Measurements from ENCODE around the gene TBX21. TPM values are rescaled to one million over a fixed set of nuclear protein-coding genes. Genes with fewer than 3 reads are reported as not detected.

TBX21 gene
- total RNA-seq, 1 experiment from 2014 or later: not detected

GRCh38 chr17:47730681-47731080 is 2.4 kb upstream of the TBX21 start:
- intact Hi-C loops (cut with micrococcal nuclease; ENCODE audit: unreplicated experiment): no loop called here
- Mint-ChIP-seq H3K4me3 (ENCODE audit: low read depth, unreplicated experiment) (no peak overlapping the region), H3K27me3 (ENCODE audit: unreplicated experiment) (peaks cover 100% of the 10 kb centered on the region), H3K36me3 (ENCODE audit: insufficient read depth, unreplicated experiment) (no peaks in the 10 kb centered on the region), H3K27ac (ENCODE audit: unreplicated experiment) (no peak overlapping the region), H3K4me1 (ENCODE audit: low read depth, unreplicated experiment) (peaks cover 6% of the 10 kb centered on the region), H3K9me3 (ENCODE audit: low read depth, unreplicated experiment) (no peaks in the 10 kb centered on the region)
- TF ChIP-seq, protein P1, sequence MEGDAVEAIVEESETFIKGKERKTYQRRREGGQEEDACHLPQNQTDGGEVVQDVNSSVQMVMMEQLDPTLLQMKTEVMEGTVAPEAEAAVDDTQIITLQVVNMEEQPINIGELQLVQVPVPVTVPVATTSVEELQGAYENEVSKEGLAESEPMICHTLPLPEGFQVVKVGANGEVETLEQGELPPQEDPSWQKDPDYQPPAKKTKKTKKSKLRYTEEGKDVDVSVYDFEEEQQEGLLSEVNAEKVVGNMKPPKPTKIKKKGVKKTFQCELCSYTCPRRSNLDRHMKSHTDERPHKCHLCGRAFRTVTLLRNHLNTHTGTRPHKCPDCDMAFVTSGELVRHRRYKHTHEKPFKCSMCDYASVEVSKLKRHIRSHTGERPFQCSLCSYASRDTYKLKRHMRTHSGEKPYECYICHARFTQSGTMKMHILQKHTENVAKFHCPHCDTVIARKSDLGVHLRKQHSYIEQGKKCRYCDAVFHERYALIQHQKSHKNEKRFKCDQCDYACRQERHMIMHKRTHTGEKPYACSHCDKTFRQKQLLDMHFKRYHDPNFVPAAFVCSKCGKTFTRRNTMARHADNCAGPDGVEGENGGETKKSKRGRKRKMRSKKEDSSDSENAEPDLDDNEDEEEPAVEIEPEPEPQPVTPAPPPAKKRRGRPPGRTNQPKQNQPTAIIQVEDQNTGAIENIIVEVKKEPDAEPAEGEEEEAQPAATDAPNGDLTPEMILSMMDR (IDR thresholded peaks at IDR 0.05; ENCODE audit: unreplicated experiment): no peak
- no peak for DNase-seq
- CTCF ChIA-PET: no interaction called here
- BruUV-seq (replicated peaks): no TSS peak

GRCh38 chr17:47731396-47731795 is 1.6 kb upstream of the TBX21 start:
- CTCF ChIA-PET: no interaction called here
- no TSS peak for BruUV-seq (replicated peaks)
- no peak overlapping the region for H3K27ac Mint-ChIP-seq (ENCODE audit: unreplicated experiment)
- no peak for DNase-seq
- no peak overlapping the region for H3K4me3 Mint-ChIP-seq (ENCODE audit: low read depth, unreplicated experiment)
- TF ChIP-seq, protein P1 (IDR thresholded peaks at IDR 0.05; ENCODE audit: unreplicated experiment): no peak
- no peaks in the 10 kb centered on the region for H3K36me3 Mint-ChIP-seq (ENCODE audit: insufficient read depth, unreplicated experiment)
- peaks cover 100% of the 10 kb centered on the region for H3K27me3 Mint-ChIP-seq (ENCODE audit: unreplicated experiment)
- no peaks in the 10 kb centered on the region for H3K9me3 Mint-ChIP-seq (ENCODE audit: low read depth, unreplicated experiment)
- intact Hi-C loops (cut with micrococcal nuclease; ENCODE audit: unreplicated experiment): no loop called here
- H3K4me1 Mint-ChIP-seq (ENCODE audit: low read depth, unreplicated experiment): peaks cover 6% of the 10 kb centered on the region

DNA sequence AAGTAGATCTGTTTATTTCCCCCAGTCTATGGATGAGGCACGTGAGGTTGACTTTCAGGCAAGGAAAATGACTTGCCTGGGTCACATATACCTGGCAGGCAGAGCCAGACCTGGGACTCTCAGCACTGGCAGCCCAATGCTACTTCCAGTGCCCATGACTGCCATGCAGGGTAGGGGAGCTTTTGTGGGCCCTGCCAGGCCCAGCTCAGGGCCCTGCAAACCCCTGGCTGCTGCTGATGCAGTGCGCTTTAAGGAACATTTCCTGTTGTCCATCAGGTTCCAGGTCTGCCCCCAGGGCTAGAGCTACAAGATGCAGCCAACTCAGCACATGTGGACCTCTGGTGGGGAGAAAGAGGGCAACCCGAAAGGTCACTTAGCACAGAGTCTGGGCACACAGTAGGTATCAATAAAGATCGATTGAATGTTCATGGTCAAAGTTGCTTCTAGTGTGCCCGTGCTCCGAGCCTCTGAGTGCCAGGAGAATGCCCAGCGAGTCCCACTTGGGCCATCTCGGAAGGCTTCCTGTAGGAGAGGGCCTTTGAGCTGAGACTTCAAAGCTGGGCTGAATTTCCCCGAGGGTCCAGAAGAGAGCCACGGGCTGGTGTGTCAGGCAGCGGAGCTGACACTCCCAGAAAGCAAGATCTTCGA is 513 bp upstream of the TBX21 start:
- Mint-ChIP-seq H3K27ac (ENCODE audit: unreplicated experiment) (no peak overlapping the region), H3K27me3 (ENCODE audit: unreplicated experiment) (peaks cover 100% of the 10 kb centered on the region), H3K36me3 (ENCODE audit: insufficient read depth, unreplicated experiment) (no peaks in the 10 kb centered on the region), H3K4me3 (ENCODE audit: low read depth, unreplicated experiment) (peak overlapping the region; percentile 57), H3K4me1 (ENCODE audit: low read depth, unreplicated experiment) (peaks cover 6% of the 10 kb centered on the region), H3K9me3 (ENCODE audit: low read depth, unreplicated experiment) (no peaks in the 10 kb centered on the region)
- TF ChIP-seq, protein P1 (IDR thresholded peaks at IDR 0.05; ENCODE audit: unreplicated experiment): no peak
- no TSS peak for BruUV-seq (replicated peaks)
- intact Hi-C loops (cut with micrococcal nuclease; ENCODE audit: unreplicated experiment): no loop called here
- no peak for DNase-seq
- CTCF ChIA-PET: interaction anchor here (0.5 to 1.5 kb wide), 9 partner anchors 8 to 118 kb away, joined by 3 to 8 read pairs (median 4); partner anchors contain the start of gene SP6

DNA sequence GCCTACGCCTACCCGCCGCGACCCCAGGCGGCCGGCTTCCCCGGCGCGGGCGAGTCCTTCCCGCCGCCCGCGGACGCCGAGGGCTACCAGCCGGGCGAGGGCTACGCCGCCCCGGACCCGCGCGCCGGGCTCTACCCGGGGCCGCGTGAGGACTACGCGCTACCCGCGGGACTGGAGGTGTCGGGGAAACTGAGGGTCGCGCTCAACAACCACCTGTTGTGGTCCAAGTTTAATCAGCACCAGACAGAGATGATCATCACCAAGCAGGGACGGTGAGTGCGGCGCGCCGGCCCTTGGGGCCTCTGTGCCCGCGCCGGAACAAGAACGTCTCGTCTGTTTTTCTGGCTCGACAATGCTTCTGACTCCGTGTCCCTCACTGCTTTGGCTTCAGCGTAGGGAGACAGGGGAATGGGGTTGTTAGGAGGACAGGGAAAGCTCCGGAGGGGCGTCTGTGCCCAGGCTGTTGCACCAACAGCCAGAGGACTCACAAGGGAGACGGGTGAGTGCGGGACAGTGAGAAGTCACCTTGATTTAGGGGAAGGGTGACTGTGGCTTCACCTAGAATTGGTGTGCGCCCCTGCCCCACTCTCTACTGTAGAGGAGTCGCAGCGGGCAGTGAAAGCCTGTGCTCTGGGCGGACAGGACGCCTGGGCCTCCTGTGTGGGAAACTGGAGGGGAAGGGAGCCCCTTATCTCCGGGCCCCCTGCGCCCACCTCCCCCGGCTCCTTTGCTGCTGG is 806 bp downstream of the TBX21 start:
- Mint-ChIP-seq H3K9me3 (ENCODE audit: low read depth, unreplicated experiment) (no peaks in the 10 kb centered on the region), H3K4me1 (ENCODE audit: low read depth, unreplicated experiment) (peaks cover 6% of the 10 kb centered on the region), H3K27me3 (ENCODE audit: unreplicated experiment) (peaks cover 89% of the 10 kb centered on the region), H3K4me3 (ENCODE audit: low read depth, unreplicated experiment) (no peak overlapping the region), H3K27ac (ENCODE audit: unreplicated experiment) (no peak overlapping the region), H3K36me3 (ENCODE audit: insufficient read depth, unreplicated experiment) (no peaks in the 10 kb centered on the region)
- CTCF ChIA-PET: interaction anchor here (0.6 to 1.5 kb wide), 6 partner anchors 10 to 69 kb away, joined by 3 to 8 read pairs (median 5); no protein-coding TSS in a partner anchor
- intact Hi-C loops (cut with micrococcal nuclease; ENCODE audit: unreplicated experiment): no loop called here
- TF ChIP-seq, protein P1 (IDR thresholded peaks at IDR 0.05; ENCODE audit: unreplicated experiment): no peak
- DNase-seq: no peak
- BruUV-seq (replicated peaks): no TSS peak
